GM19324 (cell line): ENCODE results near the gene ITSN1.
A peak's percentile ranks its signal among the peaks of the same experiment; 100 is the strongest.
"Not testable (repeated sequence)": the region's sequence is repeated elsewhere in the genome, so short reads cannot be mapped to it uniquely, and the experiment has no call there.

Source experiments
- ATAC-seq: cut with Tn5 transposase; IDR thresholded peaks from one replicate; pipeline ENCODE4 v1.9.1; 2021; ENCODE audit warnings: mild to moderate bottlenecking, moderate library complexity; ENCODE audit not compliant: unreplicated experiment, low FRiP score

ITSN1 gene

DNA sequence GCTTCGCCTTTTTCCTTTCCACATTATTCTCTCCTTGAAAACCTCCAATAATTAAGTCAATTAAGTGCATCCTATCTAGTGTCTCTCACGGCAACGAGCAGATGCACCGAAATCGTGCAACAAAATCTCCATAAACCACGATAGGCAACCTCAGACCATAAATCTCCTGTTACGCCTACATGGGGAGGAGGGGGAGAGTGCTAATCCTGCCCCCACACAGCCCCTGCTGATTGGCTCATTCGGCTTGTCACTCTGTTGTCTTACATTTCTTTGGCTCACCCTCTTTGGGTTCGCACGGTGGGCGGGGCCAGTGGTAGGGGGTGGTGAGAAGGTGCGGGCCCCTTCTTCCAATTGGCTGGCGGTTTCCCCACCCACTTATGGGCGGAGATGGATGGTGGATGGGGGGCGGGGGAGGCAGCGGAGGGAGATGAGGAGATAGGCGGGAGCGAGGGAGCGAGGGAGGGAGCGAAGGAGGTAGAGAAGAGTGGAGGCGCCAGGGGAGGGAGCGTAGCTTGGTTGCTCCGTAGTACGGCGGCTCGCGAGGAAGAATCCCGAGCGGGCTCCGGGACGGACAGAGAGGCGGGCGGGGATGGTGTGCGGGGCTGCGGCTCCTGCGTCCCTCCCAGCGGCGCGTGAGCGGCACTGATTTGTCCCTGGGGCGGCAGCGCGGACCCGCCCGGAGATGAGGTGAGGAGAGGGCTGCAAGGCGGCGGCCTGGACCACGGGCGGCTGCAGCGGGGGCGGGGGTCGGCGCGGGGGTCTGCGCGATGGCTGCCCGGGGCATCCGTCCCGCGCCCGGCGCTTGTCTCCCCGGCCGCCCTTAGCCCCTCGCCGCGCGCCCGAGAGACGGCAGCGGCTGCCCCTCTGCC lies at the start of gene ITSN1:
Gene ITSN1 (plus strand): TSS at position 475 of the 869 bp plus-strand sequence. CDS start 76,328 bp downstream, outside the sequence.
- ATAC-seq = peak; percentile 90

DNA sequence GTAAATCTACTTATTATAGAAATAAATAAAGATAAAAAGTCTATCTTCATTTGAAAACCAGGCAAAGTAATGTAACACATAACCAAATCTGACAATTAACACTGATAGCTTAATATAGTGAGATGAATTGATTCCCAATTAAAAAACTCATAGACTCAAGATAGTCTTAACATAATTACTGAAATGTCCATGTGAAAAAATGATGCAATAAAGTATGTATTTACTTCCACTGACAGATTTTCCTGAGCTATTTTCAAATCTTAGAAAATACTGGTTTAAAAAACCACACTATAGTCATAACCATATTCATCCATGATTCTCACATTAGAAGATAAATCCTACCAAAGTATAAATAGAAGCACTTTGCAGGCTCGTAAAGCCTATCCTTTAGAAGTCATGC lies 44.2 kb upstream of the ITSN1 start:
- ATAC-seq = no peak

DNA sequence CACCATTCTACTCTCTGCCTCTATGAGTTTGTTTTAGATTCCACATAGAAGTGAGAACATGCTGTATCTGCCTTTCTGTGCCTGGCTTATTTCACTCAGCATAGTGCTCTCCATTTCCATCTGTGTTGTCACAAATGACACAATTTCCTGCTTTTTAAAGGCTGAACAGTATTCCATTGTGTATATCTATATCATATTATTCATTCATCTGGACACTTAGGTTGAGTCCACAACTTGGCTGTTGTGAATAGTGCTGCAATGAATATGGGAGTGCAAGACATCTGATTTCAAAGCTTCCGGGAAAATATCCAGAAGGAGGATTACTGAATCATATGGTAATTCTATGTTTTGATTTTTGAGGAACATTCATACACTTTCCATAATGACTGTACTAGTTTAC lies 33.7 kb upstream of the ITSN1 start:
- ATAC-seq = no peak

DNA sequence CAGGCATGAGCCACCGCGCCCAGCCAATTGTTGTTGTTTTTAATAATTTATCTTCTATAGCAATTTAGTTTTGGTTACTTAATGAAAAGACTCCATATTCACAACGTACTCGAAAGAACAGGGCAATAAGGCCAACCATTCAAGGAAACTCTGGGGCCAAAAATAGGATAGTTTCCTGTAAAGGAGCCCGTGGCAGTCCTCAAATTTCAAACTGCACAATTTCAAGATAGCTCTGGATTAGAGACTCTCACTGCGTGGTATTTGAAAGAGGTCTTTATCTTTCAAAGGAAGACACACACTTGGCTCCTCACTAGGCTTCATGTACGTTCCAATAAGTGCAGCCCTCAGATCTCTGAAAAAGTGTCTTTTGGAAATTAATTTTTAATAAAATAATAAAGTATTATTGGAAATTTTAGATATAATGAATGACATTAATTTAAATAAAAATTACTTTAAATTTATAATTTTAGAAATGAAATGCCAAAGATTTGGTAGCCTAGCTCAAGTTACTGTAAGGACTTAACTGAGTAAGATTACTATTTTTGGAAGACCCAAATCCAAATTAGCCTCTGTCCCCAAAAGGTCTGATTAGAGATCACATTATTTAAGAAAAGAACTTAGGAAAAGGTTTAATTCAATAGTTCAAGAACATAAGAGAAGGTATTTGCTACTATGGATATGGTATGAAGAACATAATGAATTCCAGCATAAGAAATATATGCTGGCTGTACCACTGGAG lies 31.1 kb upstream of the ITSN1 start:
- no peak for ATAC-seq

DNA sequence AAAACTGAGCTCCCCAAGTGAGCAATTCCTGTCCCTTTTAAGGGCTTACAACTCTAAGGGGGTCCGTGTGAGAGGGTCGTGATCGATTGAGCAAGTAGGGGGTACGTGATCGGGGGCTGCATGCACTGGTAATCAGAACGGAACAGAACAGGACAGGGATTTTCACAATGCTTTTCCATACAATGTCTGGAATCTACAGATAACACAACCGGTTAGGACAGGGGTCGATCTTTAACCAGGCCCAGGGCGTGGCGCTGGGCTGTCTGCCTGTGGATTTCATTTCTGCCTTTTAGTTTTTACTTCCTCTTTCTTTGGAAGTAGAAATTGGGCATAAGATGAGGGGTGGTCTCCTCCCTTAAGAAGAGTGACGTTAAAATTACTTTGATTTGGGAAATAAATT lies 24.7 kb upstream of the ITSN1 start:
- ATAC-seq = not testable (repeated sequence)

DNA sequence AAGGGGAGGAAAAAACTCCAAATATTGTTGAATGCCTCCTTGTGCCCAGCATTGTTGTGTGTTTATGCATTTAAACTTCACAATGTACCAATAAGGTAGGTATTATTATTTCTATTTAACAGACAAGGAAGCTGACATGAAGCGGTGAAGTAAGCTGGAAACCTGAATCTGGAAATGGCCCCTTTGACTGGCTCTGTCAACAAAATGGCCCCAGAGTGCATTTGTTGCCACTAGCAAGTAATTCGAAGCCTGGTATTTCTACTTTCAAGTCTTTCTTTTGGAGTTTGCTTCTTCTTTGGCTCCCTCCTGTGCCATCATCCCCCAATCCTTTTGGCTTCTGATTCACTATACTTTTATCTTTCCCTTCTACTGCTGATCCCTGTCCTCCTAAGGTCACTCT lies 23.9 kb upstream of the ITSN1 start:
- no peak for ATAC-seq

DNA sequence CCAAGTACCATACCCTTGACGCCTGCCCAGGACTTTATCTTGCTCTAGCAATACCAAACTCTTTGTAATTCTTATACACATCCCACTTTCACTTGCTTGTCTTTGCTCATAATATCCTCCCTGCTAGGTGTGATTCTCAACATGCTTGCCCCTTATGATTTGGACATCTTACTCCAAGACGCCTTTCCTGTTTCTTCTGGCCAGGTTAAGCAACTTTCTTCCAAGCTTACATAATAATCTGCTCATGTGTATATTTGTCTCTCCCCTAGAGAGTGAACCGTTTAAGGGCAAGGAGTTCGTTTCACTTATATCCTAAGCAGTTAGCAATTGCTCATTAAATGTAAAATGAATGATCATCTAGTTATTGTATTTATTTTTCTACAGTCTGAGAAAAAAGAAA lies 22.6 kb upstream of the ITSN1 start:
- no peak for ATAC-seq

DNA sequence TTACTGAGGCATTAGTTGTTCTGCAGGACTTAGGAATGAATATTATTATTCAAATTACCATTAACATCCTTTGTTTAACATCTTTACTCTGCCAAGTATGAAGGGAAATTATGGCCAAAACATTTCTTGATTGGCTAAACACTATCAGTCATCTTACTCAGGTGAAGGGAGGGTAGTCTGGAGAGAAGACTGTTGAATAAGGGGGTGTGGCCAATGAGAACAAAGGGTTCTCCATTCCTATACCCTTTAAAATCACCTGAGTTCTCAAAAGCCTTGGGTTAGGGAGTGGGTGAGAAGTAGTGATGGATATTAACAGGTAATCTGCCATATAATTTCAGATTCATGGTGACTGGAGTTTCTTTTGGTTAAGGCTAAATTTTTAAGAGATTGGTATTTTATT lies 20.0 kb upstream of the ITSN1 start:
- ATAC-seq = no peak

DNA sequence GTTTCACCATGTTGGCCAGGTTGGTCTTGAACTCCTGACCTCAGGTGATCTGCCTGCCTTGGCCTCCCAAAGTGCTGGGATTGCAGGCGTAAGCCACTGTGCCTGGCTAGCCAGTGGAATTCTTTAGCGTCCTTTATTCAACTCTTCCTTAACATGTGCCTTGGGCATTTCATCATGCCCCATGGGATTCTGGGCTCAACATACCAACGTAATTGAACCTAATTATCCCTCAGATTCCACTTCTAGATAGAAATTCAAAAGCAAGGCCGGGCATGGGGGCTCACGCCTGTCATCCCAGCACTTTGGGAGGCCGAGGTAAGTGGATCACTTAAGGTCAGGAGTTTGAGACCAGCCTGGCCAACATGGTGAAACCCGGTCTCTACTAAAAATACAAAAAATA lies 16.1 kb upstream of the ITSN1 start:
- not testable (repeated sequence) for ATAC-seq

DNA sequence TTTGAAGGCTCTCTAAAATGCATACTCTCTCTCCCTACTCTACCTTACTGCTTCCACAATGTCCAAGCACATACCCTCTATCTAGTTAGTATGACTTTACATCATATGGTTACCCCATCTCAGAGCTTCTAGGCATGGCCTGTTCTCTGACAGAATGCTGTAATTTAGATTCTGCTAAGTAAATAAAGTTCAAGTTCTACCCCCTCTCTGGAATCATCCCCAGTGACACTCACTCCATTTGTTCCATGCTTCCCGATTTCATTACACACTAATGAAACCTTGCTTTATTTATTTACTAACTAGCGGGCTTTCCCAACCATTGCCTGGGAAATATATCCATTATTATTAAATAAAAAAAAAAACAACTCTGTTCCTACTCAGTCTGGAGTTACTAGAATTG lies 8.0 kb upstream of the ITSN1 start:
- ATAC-seq = no peak

DNA sequence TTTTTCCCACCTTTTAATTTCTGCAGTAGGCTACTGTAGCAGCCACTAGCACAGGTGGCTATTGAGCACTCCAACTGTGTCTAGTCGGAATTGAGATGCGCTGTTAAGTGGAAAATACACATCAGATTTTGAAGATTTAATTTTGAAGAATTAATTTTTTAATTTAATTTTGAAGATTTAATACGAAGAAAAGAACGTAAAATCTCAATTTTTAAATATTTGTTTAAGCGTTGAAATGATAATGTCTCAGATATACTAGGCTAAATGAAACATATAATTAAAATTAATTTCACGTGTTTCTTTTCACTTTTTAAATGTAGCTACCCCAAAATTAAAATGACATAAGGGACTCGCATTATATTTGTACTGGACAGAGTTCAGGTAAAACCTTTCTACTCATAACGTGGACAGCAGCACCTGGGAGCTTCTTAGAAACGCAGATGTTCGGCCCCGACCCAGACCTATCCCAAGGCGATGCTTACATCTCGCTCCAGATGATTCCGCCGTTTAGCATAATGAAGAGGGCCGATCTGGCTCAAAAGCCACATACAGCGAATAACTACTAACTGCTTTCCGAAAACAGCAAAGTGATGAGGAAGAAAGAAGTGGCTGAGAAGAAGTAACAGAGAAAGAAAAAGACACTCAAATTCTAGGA lies 1.5 kb upstream of the ITSN1 start:
- no peak for ATAC-seq

DNA sequence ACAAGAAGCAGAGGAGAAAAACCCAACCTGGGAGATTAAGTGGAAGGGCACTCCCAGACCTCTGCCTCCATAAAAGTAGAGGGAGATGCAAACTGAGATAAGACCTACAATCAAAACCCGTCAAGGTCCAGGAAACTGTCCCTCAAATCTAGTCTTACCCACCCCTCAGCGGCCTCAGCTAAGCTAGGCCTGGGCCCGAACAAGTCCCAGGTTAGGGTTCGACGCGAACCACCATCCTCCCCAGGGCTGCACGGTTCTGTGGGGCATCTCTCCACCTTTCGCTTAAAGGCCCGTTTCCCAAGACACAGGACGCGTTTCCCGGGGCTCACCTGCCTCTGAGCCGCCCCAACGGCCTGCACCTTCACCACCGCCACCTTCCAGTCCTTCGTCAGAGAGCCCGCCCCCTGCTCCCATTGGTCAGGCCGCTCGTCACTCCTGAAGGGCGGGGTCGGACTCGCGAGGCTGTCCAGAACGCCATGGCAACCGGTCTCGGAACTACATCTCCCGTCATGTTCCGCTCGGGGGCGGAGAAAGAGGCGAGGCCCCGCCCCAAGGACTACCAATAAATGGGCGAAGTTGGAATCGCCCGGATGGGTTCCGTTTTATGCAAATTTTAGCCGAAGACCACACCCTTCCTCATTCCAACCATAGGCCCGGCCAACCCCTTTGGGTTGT lies 812 bp upstream of the ITSN1 start, which contains the start of gene CRYZL1:
Gene CRYZL1 (minus strand): TSS at position 390 of the 675 bp plus-strand sequence. CDS start 10,190 bp downstream, outside the sequence.
- peak; percentile 89 for ATAC-seq

DNA sequence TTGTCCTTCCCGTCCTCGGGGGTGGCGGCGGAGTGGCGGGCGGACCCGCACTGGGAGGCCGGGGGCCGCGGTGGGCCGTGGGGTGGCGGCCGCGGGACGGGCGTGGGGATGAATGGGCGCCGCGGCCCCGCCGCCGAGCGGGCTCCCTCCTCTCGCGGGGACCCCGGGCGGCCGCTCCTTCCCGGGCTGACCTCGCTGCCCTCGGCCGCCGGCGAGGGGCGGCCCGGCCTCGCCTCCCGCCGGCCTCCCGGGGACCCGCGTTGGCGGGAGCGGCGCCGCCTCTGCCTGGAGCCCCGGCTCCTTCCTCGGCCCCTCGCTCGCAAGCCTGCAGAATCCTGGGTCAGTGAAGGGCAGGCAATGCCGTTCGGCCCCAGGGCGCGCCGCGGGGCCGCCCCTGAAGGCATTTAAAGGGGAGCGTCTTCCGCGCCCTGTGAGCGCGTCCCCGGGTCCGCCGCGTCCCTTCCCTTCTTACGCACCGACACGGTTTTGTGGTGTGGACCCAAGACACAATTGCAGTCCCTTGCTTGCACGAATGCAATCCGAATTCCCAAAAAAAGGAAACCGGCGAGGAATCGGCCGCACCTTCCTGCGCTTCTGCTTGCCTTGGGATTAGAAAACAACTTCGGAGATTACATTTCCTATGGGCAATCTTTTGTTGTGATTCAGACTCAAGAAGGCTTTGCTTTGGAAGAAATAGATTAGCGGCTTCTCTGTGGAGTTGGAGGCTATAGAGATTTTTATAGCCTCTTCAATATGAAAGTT lies 776 bp downstream of the ITSN1 start:
- no peak for ATAC-seq

DNA sequence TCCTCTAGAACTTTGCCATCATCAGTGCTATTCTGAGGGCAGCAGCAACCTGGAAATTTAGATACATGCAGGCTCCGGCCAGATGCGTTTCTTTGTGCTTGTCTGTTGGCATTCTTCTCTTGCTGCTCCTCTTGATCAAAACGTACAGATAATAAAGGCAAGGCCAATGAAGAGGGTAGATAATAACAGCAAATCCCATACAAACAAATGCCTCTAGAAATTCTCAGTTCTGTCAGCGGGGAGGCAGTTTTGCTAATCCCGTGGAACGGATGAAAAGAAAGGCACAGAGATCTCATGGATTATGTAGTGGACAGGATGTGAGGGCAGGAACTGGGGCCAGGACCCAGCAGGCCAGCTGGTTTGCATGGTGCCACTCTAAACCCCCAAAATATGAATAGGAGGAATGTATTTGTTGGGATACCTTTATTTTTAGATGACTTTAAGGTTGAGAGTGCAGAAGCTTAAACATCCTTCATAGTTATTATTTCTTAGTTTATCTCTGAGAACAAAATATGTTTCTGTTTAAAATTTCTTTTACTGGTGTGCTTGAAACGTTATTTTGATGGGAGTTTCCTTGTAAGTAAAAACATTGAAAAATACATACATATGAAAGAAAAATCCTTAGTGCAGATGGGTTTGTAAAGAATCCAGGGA lies 1.5 kb downstream of the ITSN1 start:
- ATAC-seq = no peak

DNA sequence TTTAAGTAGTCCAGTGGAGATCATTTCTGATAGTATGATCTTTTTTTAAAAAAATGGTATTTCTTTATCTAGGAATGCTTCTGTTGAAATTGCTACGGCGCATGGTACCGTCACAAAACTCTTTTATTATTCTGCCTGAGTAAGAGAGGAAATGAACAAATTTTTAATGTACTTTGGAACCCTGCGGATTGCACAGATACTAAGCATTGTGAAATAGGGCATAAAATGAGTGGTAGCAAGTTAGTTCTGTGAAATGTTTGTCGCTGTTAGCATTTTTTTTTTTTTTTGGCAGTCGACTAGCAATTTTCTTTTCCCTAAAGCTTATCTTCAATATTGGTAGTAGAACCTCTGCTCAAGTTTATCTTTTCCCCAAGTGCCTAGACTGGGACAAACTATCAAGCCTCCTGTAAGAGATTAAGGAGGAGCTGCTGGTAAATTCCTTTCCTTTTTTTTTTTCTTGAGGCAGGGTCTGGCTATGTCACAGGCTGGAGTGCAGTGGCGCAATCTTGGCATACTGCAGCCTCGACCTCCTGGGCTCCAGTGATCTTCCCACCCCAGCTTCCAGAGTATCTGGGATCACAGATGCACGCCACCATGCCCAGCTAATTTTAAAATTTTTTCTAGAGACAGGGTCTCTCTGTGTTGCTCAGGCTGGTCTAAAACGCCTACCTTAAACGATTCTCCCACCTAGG lies 2.2 kb downstream of the ITSN1 start:
- ATAC-seq = no peak

DNA sequence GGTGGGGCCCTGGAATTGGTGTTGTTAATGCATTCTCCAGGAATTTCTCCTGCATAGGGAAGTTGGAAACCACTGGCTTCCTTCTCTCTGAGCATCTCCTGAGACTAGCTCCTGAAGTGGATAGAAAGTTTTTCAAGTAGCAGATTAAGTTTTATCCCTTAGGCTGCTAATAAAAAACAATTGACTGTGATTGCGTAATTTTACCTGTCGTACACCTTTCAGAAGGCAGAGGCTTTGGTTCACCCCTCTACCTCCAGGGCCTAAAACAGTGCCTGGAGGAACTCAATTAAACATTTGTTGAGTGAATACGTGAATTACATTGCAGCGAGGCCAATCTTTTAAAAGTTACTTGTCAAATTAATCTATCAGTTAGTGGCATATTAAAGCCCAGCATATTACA lies 3.4 kb downstream of the ITSN1 start:
- ATAC-seq = no peak

DNA sequence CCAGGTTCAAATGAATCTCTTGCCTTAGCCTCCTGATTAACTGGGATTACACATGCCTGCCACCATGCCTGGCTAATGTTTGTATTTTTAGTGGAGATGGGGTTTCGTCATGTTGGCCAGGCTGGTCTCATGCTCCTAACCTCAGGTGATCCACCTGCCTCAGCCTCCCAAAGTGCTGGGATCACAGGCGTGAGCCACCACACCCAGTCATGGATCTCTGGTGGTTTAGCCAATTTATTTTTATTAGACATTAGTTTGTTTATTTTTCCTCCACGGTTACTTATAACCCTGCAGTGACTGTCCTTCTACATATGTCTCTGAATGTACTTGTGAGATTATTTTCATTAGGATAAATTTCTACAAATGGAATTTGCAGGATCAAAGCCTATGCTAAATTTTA lies 5.3 kb downstream of the ITSN1 start:
- ATAC-seq = no peak

DNA sequence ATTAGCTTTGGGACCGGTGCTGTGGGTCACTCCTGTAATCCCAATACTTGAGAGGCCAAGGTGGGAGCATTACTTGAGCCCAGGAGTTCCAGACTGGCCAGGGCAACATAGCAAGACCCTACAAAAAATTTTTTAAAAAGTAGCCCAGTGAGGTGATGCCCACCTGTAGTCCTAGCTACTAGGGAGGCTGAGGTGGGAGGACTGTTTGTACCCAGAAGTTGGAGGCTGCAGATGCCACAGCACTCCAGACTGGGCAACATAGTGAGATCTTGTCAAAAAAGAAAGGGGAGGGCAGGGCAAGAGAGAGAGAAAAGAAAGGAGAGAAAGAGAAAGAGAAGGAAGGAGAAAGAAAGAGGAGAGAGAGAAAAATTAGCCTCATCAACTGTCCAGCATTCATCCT lies 6.3 kb downstream of the ITSN1 start:
- ATAC-seq = no peak

DNA sequence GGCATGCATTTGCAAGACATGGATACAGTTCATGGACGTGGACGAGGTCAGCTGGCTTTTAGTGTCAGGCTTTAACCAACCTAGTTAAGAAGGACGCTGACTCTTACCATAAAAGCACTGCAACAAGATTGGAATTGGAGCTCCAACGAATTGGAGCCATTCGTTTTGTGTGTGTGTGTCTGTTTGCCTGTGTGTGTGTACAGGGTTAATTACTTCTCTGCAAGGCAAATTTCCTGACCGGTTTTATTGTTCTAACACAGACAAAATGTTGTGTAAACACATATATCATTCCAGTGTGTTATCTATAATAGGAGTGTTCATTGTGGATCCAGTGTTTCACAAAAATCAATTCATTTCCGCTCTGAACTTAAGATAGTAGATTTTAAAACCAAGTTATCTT lies 7.9 kb downstream of the ITSN1 start:
- ATAC-seq = no peak
